ENCODE results near the gene UBASH3B. TPM values are rescaled to one million over a fixed set of nuclear protein-coding genes. Genes with fewer than 3 reads are reported as not detected.

Gene UBASH3B
- total RNA-seq, 2 experiments from 2014 or later = 24.5 to 28.6 TPM

GRCh38 chr11:122732342-122733315 lies 77.1 kb downstream of the UBASH3B start:
- no peaks in the 10 kb centered on the region for H3K9me3 ChIP-seq (ENCODE audit: control insufficient read depth in 1 of 2, insufficient read depth in 1 of 2, low read length in 2 of 2)
- Mint-ChIP-seq H3K27ac (no peak overlapping the region), H3K4me3 (peak overlapping the region; percentile 15), H3K9me3 (no peaks in the 10 kb centered on the region), H3K4me1 (ENCODE audit: low read depth) (peaks cover 18% of the 10 kb centered on the region), H3K27me3 (no peaks in the 10 kb centered on the region), H3K36me3 (ENCODE audit: low read depth) (peaks cover 3% of the 10 kb centered on the region)
- H3K4me3 ChIP-seq (ENCODE audit: low read length) = no peak overlapping the region
- intact Hi-C loops (cut with DNase I, micrococcal nuclease) = no loop called here
- H3K4me1 ChIP-seq (ENCODE audit: insufficient read depth, low read length) = peaks cover 58% of the 10 kb centered on the region
- ATAC-seq (ENCODE audit: poor library complexity) (no peak), DNase-seq (no peak)
- ChIA-PET POLR2A (interaction anchor here (0.9 to 2.5 kb wide), 5 partner anchors 11 to 58 kb away, joined by 3 to 9 read pairs (median 6); no protein-coding TSS in a partner anchor), CTCF (no interaction called here)
- no peak overlapping the region for H3K27ac ChIP-seq (ENCODE audit: low read depth in 1 of 2, low read length in 2 of 2)
- TF ChIP-seq CTCF (IDR thresholded peaks at IDR 0.05) = no peak
- H3K36me3 ChIP-seq (ENCODE audit: insufficient read depth, low read length) = no peaks in the 10 kb centered on the region
- H3K27me3 ChIP-seq (ENCODE audit: control insufficient read depth in 1 of 2, insufficient read depth in 2 of 2, low read length in 2 of 2) = no peaks in the 10 kb centered on the region

GRCh38 chr11:122733318-122733717 lies 77.8 kb downstream of the UBASH3B start:
- no peak overlapping the region for H3K27ac Mint-ChIP-seq
- Histone ChIP-seq H3K27me3 (ENCODE audit: control insufficient read depth in 1 of 2, insufficient read depth in 2 of 2, low read length in 2 of 2) (no peaks in the 10 kb centered on the region), H3K36me3 (ENCODE audit: insufficient read depth, low read length) (no peaks in the 10 kb centered on the region), H3K27ac (ENCODE audit: low read depth in 1 of 2, low read length in 2 of 2) (no peak overlapping the region), H3K4me1 (ENCODE audit: insufficient read depth, low read length) (peaks cover 52% of the 10 kb centered on the region), H3K9me3 (ENCODE audit: control insufficient read depth in 1 of 2, insufficient read depth in 1 of 2, low read length in 2 of 2) (no peaks in the 10 kb centered on the region), H3K4me3 (ENCODE audit: low read length) (no peak overlapping the region)
- ChIA-PET POLR2A (interaction anchor here (0.9 to 2.5 kb wide), 5 partner anchors 10 to 58 kb away, joined by 3 to 9 read pairs (median 4); no protein-coding TSS in a partner anchor), CTCF (no interaction called here)
- TF ChIP-seq CTCF (IDR thresholded peaks at IDR 0.05) = no peak
- intact Hi-C loops (cut with DNase I, micrococcal nuclease) = no loop called here
- H3K9me3 Mint-ChIP-seq = no peaks in the 10 kb centered on the region
- peaks cover 12% of the 10 kb centered on the region for H3K4me1 Mint-ChIP-seq (ENCODE audit: low read depth)
- ATAC-seq (ENCODE audit: poor library complexity) = no peak
- no peaks in the 10 kb centered on the region for H3K27me3 Mint-ChIP-seq
- no peak overlapping the region for H3K4me3 Mint-ChIP-seq
- H3K36me3 Mint-ChIP-seq (ENCODE audit: low read depth) = peaks cover 3% of the 10 kb centered on the region
- peak in 1 of 14 experiments; percentile 39 for DNase-seq

- H3K4me3 ChIP-seq (ENCODE audit: low read length) = no peak overlapping the region
- Mint-ChIP-seq H3K27ac (no peak overlapping the region), H3K27me3 (no peaks in the 10 kb centered on the region), H3K9me3 (no peaks in the 10 kb centered on the region), H3K36me3 (ENCODE audit: low read depth) (peaks cover 3% of the 10 kb centered on the region), H3K4me1 (ENCODE audit: low read depth) (peaks cover 8% of the 10 kb centered on the region), H3K4me3 (peak overlapping the region; percentile 49)
- H3K9me3 ChIP-seq (ENCODE audit: control insufficient read depth in 1 of 2, insufficient read depth in 1 of 2, low read length in 2 of 2) = no peaks in the 10 kb centered on the region
- ChIA-PET CTCF (interaction anchor here (1.0 to 2.4 kb wide), 2 partner anchors 8 to 79 kb away, joined by 3 to 5 read pairs; partner anchors contain the start of gene UBASH3B), POLR2A (interaction anchor here (1.4 to 1.9 kb wide), 3 partner anchors 8 to 44 kb away, joined by 4 to 9 read pairs (median 5); no protein-coding TSS in a partner anchor)
- H3K27ac ChIP-seq (ENCODE audit: low read depth in 1 of 2, low read length in 2 of 2) = no peak overlapping the region
- H3K4me1 ChIP-seq (ENCODE audit: insufficient read depth, low read length) = peaks cover 37% of the 10 kb centered on the region
- no peaks in the 10 kb centered on the region for H3K36me3 ChIP-seq (ENCODE audit: insufficient read depth, low read length)
- DNase-seq (peak in 1 of 14 experiments; percentile 34), ATAC-seq (ENCODE audit: poor library complexity) (no peak)
- no peak for TF ChIP-seq CTCF (IDR thresholded peaks at IDR 0.05)
- intact Hi-C loops (cut with DNase I, micrococcal nuclease) = no loop called here
- no peaks in the 10 kb centered on the region for H3K27me3 ChIP-seq (ENCODE audit: control insufficient read depth in 1 of 2, insufficient read depth in 2 of 2, low read length in 2 of 2)
Observed at GRCh38 chr11:122734848-122735496, 79.5 kb downstream of the UBASH3B start.

All from CD4-positive, alpha-beta T cell (primary cell).